Measurements from ENCODE around the gene LMTK2.
A peak's percentile ranks its signal among the peaks of the same experiment; 100 is the strongest.

The LMTK2 gene

GRCh38 chr7:98128346-98128745 is 21.7 kb downstream of the LMTK2 start:
- TF ChIP-seq, protein P1, sequence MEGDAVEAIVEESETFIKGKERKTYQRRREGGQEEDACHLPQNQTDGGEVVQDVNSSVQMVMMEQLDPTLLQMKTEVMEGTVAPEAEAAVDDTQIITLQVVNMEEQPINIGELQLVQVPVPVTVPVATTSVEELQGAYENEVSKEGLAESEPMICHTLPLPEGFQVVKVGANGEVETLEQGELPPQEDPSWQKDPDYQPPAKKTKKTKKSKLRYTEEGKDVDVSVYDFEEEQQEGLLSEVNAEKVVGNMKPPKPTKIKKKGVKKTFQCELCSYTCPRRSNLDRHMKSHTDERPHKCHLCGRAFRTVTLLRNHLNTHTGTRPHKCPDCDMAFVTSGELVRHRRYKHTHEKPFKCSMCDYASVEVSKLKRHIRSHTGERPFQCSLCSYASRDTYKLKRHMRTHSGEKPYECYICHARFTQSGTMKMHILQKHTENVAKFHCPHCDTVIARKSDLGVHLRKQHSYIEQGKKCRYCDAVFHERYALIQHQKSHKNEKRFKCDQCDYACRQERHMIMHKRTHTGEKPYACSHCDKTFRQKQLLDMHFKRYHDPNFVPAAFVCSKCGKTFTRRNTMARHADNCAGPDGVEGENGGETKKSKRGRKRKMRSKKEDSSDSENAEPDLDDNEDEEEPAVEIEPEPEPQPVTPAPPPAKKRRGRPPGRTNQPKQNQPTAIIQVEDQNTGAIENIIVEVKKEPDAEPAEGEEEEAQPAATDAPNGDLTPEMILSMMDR (IDR thresholded peaks at IDR 0.05; ENCODE audit: extremely low read depth, missing control alignments) = no peak
- no peak for DNase-seq (ENCODE audit: low spot score)

GRCh38 chr7:98130959-98131358 is 24.3 kb downstream of the LMTK2 start:
- TF ChIP-seq, protein P1 (IDR thresholded peaks at IDR 0.05; ENCODE audit: extremely low read depth, missing control alignments) = no peak
- DNase-seq (ENCODE audit: low spot score) = no peak

DNA sequence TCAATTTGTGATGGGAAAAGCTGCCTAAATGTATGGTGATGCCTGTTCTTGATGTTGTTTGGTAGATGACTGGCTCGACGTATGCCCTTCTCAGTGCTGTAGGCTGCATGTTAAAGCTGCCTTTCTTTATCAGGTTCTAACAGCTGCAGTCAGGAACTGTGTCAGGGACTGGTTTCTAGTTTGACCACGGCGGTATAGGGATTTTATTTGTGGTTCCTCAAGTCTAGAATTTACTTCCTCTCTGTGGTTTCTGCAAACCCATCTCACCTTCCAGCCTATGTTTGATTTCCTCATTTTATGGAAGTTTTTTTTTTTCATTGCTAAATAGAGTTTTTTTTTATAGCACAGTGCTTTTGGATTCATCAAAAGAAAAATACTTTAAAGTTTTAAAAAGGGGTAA is 26.5 kb downstream of the LMTK2 start:
- DNase-seq (ENCODE audit: low spot score) = peak; percentile 40

DNA sequence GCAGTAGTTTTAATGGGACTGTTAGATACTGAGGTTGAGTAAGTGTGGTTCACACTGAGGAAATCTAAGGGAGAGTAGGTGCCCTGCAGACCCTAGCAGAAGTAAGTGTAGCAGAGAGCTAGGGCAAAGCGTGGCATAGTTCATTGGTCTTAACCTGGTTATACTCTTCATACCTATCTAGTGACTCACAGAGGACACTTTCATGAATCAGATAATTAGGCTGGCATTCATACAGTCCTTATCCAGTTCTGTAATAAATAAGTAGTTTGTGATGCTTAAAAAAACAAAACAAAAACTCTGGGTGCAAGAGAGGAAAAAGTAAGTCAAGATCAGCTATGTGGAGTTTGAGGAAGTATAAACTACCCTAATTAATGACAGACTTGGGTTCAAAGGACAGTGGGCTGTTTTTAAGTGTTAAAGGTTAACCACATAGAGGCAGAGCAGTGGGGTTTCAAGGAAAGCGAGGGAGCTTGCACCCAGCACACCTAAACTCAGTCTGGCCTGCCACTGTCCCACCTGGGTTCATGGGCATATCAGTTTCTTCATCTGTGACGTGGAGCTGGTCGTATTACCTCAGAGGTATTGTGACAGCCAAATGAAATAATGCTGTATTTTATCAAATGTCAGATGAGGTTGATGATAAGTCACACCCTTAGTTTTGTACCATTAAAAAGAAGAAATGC is 27.1 kb downstream of the LMTK2 start:
- no peak for DNase-seq (ENCODE audit: low spot score)
- TF ChIP-seq, protein P1 (IDR thresholded peaks at IDR 0.05; ENCODE audit: extremely low read depth, missing control alignments) = no peak

More for the DNA sequence above, 26.5 kb downstream of the LMTK2 start:
- TF ChIP-seq, protein P1 (IDR thresholded peaks at IDR 0.05; ENCODE audit: extremely low read depth, missing control alignments) = no peak

GRCh38 chr7:98134420-98135228 is 28.0 kb downstream of the LMTK2 start:
- no peak for DNase-seq (ENCODE audit: low spot score)
- TF ChIP-seq, protein P1 (IDR thresholded peaks at IDR 0.05; ENCODE audit: extremely low read depth, missing control alignments) = no peak

GRCh38 chr7:98135984-98136383 is 29.3 kb downstream of the LMTK2 start:
- DNase-seq (ENCODE audit: low spot score) = no peak
- TF ChIP-seq, protein P1 (IDR thresholded peaks at IDR 0.05; ENCODE audit: extremely low read depth, missing control alignments) = no peak

GRCh38 chr7:98136423-98136822 is 29.8 kb downstream of the LMTK2 start:
- no peak for DNase-seq (ENCODE audit: low spot score)
- TF ChIP-seq, protein P1 (IDR thresholded peaks at IDR 0.05; ENCODE audit: extremely low read depth, missing control alignments) = no peak
